Skeletal muscle cell (primary cell): ENCODE data around the gene YY1.

Experiments used
- DNase-seq: peaks from one replicate; pipeline ENCODE4 v3.0.0-alpha.2; 2010; ENCODE audit warnings: low read depth
- H3K4me3 ChIP-seq: 2 replicates; pipeline ENCODE4 v1.5.1; 2011; ENCODE audit warnings: low read depth, mild to moderate bottlenecking, control low read depth, low read length, moderate library complexity

The YY1 gene

DNA sequence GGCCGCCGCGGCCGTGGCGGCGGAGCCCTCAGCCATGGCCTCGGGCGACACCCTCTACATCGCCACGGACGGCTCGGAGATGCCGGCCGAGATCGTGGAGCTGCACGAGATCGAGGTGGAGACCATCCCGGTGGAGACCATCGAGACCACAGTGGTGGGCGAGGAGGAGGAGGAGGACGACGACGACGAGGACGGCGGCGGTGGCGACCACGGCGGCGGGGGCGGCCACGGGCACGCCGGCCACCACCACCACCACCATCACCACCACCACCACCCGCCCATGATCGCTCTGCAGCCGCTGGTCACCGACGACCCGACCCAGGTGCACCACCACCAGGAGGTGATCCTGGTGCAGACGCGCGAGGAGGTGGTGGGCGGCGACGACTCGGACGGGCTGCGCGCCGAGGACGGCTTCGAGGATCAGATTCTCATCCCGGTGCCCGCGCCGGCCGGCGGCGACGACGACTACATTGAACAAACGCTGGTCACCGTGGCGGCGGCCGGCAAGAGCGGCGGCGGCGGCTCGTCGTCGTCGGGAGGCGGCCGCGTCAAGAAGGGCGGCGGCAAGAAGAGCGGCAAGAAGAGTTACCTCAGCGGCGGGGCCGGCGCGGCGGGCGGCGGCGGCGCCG lies 381 bp downstream of the YY1 start:
- DNase-seq, result no peak

DNA sequence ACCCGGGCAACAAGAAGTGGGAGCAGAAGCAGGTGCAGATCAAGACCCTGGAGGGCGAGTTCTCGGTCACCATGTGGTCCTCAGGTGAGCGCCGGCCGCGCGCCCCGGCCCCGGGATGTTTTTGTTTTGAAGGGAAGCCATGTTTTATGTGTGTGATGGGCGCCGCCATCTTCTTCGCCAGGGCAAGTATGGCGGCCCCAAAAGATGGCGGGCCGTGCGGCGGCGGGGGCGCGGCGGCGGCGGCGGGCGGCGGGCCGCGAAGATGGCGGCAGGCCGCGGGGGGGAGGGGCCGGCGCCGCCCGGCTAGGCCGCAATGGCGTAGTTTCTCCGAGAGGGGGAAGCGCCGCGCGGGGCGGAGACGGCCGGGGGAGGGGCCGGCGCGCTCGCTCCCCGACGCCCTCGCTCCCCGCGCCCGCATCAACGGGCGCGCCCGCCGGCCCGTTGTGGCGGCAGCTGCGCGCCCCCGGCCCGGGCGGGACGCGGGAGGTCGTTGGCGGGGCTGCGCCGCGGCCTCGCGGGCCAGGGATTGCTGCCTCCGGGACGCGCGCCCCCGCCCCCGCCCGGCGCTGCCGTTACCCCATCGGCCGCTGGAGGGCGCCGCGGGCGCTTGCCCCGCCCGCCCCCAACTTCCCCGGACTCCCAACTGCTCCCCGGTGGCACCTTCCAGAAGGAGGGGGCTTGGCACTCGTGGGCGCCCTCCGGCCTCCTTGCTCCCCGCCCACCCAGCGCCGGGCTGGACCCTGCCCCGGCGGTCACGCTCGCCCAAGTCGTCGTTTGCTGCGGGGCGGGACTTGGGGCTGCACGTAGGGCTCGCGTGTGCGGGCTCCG lies 1.1 kb downstream of the YY1 start:
- H3K4me3 ChIP-seq, result peak overlapping the region; percentile 85
- peak; percentile 85 for DNase-seq

More for the DNA sequence above, 381 bp downstream of the YY1 start:
- H3K4me3 ChIP-seq, result peak overlapping the region; percentile 85

DNA sequence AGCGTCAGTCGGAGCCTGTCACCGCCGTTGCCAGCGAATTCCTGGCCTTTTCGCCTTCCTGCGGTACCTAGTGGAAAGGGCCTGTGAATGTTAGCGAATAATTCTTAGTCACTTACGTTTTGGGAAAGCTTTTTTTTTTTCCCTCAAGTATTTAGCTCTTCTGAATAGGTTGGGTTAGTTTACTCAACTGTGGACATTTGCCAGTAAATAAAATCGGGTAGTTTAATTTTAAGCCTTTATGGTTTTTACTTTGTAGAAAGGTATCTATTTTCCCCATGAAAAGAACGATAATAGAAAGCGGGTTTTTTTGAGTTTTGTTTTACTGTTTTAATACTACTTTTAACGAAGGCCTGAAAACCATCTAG lies 1.7 kb downstream of the YY1 start:
- no peak for DNase-seq
- peak overlapping the region; percentile 60 for H3K4me3 ChIP-seq

DNA sequence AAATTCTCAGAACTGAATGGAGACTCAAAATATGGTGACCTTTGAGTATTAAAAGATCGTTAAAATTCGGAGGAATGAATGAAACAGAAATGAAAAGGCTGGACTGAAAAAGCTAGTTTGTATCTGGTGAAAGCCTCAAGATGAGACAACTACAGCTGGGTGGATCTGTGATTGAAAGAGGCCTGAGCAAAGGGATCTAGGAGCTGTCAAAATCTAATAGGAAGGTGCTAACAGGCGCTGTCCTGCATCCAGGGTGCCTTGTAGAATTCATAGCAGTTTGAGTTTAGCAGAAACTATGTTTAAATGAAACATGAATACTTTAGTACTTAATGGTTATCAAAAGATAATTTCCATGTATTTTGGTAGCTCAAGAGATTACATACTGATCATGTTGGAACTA lies 2.3 kb downstream of the YY1 start:
- no peak for DNase-seq
- H3K4me3 ChIP-seq, result peak overlapping the region; percentile 60

DNA sequence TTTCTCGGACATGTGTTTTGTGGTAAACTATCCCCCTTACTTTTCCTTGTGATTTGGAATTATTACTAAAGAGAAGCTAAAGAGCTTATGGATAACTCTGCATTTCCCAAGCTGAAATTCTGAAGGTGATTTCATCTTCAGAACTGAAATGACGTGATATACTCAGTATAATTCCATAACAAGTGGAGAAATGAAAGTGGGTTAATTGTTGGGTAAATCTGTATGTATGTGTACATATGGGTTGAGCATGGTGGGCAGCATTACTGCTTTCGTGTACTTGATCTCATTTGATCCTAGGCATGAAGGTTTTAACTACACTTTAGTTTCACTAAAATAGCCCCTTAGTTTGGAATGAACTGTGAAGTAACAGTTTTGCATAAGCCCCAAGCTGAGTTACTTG lies 4.1 kb downstream of the YY1 start:
- H3K4me3 ChIP-seq, result no peak overlapping the region

DNA sequence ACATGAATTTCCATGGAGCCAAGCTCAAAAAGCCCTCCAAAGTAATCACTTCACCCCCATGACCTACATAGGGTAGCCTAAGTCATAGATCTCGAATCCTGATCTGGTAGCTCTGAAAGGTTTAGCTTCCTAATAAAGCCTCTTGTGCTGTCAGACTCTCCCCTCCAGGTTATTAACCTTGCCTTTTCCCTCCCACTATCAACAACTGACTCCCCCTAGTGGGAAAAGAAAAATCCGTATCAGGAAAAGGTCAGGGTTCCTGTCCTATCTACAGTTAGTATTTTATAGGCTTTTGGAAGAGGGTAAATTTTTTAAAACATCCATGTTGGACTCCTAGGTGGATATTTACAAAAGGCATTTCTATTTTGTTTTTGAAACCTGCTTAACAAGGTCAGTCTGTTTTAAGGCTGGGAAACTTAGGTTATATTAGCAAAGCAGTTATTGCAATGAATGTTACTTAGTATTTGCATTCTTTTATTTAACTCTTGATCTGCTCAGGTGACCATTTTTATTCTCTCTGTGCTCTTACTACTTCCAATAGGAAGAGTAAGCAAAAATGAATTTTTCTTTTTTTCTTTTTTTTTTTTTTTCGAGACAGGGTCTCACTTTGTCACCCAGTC lies 8.0 kb downstream of the YY1 start:
- no peak overlapping the region for H3K4me3 ChIP-seq
- DNase-seq, result no peak

More for the DNA sequence above, 4.1 kb downstream of the YY1 start:
- no peak for DNase-seq

DNA sequence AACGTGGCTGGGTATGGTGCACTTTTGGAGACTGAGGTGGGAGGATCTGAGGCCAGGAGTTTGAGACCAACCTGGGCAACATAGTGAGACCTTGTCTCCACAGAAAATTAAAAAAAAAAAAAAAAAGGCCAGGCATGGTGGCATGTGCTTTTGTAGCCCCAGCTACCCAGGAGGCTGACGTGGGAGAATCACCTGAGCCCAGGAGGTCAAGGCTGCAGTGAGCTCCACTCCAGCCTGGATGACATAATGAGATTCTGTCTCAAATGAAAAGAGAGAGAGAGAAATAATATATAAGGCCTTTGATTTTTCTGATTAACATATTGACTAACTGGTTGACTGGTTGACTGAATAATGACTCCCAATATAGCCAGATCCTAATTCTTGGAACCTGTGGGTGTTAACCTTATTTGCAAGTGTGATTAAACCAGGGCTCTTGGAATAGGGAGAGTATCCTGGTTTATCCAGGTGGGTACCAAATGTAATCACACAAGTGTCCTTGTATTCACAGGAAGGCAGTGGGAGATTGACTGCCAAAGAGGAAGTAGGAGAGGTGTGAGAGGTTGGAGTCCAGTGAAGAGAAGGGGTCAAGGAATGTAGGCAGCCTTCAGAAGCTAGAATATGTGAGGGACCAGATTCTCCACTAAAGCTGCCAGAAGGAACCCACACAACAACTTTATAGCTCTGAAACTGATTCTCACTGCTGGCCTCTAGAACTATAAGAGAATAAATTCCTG lies 12.0 kb downstream of the YY1 start:
- no peak overlapping the region for H3K4me3 ChIP-seq
- no peak for DNase-seq

DNA sequence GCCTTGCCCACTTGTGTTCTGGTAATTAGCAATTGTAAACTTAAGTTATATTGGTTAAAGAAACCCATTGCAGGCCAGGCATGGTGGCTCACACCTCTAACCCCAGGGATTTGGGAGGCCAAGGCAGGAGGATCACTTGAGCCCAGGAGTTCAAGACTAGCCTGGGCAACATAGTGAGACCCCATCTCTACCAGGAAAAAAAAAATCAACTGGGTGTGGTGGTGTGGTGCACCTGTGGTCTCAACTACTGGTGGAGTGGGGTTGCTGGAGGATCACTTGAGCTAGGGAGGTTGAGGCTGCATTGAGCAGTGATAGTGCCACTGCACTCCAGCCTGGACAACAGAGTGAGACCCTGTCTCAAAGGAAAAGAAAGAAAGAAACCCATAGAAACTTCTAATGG lies 13.7 kb downstream of the YY1 start:
- no peak for DNase-seq
- H3K4me3 ChIP-seq, result no peak overlapping the region

DNA sequence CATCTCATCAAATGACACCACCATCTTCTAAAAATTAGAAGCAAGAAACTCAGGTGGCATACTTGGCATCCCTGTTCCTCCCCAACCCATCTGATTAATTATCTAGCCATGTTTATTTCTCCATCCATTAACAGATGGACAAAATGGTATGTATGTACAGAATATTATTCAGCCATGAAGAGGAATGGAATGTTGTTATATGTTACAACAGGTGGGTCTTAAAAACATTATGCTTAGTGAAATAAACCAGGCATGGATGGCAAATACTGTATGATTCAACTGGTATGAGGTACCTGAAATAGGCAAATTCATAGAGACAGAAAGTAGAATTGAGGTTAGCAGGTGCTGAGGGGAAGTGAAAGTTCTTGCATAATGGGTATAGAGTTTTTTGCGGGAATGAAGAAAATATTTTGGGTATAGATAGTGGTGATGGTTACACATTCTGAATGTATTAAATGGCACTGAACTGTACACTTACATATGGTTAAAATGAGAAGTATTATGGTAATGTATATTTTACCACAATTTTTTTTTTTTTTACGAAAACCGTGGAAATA lies 17.5 kb downstream of the YY1 start:
- no peak overlapping the region for H3K4me3 ChIP-seq
- DNase-seq, result no peak

DNA sequence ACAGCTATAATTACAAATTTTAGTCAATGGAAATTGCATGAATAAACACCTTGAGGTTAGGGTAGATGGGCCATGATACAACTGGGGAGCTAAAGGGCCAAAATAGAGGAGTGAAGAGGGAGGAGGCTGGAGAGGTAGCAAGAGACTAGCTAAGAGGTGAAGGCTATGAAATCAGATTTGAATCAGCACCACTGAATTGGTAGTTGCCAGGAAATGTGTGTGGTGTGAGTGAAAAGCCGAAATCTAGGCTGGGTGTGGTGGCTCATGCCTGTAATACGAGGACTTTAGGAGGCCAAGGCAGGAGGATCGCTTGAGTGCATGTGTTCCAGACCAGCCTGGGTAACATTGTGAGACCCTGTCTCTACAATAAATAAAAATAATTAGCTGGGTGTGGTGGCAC lies 22.7 kb downstream of the YY1 start:
- no peak overlapping the region for H3K4me3 ChIP-seq
- no peak for DNase-seq

DNA sequence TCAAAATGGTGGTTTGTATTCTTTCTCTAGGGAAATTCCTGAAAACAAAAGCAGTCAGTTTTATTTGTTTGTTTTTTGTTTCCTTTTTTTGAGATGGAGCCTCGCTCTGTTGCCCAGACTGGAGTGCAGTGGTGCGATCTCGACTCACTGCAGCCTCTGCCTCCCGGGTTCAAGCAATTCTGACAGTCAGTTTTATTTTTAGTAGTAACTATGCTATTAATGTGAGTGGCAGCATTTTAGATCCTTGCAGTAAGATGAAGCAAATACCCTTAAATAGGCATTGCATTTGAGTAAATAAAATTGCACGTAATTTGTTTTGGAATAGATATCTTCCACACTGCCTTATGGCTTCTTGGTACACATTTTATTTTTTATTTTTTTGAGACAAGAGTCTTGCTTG lies 23.6 kb downstream of the YY1 start:
- no peak overlapping the region for H3K4me3 ChIP-seq
- no peak for DNase-seq

DNA sequence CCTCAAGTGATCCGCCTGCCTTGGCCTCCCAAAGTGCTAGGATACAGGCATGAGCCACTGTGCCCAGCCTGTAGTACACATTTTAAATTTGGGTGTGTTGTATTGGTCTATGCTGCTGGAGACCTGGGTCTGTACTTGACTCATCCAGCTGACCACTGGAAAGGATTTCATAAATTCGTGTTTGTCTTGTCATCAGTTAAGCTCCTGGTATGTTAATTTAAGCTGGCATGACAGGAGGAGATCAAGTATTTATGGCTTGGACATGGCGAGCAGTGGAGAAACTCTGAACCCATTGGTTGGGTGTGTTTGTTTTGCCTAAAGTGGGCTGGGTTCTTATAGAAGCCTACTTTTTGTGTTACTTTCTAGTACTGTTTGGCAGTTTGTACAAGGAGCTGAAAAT lies 24.2 kb downstream of the YY1 start:
- no peak overlapping the region for H3K4me3 ChIP-seq
- peak; percentile 23 for DNase-seq

DNA sequence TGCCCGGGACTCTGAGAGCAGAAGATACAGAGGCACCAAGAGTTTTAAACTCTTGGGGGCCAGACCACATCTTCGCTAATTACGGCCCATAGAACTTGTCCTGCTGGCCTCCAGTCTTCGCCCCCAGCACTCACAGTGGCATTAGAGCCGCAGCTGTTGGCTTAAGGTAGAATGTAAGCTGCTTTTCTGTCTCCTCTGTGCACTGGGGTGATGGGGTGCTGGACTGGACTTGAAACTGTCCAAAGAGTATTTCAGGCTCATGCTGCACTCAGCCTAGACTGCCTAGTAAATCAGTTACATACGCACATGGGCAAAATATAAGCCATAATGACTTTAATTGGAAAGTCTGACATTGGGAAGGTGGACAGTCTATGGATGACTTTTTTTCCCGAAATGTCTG lies 29.0 kb downstream of the YY1 start:
- DNase-seq, result no peak
- no peak overlapping the region for H3K4me3 ChIP-seq

DNA sequence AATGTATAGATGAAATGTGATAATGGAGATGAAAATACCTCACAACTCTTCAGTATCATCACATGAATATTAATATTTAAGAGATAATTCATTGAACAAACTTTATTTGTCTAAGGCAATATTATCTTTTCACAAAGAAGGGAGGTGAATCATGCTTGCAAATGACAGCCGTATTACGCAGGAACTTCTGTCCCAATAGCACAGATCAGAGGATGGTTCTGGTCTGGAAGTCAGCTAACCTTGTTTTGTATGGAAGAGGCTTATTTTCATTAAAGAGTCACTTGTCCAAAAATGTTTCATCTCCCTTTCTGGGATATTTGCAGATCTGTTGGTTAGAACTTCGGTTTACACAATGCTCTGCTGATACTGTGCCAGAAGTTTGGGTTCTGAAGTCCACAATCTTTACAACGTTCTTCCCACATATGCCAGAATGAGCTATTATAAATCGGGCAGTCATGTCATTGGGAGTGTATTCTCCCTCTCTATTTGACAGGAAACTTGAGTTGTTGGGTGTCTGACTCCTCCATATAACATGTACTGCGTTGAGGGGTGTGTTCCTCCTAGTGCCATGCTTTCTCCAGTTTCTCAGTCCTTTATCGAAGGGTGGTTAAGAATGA lies 29.8 kb downstream of the YY1 start:
- no peak for DNase-seq
- H3K4me3 ChIP-seq, result no peak overlapping the region

DNA sequence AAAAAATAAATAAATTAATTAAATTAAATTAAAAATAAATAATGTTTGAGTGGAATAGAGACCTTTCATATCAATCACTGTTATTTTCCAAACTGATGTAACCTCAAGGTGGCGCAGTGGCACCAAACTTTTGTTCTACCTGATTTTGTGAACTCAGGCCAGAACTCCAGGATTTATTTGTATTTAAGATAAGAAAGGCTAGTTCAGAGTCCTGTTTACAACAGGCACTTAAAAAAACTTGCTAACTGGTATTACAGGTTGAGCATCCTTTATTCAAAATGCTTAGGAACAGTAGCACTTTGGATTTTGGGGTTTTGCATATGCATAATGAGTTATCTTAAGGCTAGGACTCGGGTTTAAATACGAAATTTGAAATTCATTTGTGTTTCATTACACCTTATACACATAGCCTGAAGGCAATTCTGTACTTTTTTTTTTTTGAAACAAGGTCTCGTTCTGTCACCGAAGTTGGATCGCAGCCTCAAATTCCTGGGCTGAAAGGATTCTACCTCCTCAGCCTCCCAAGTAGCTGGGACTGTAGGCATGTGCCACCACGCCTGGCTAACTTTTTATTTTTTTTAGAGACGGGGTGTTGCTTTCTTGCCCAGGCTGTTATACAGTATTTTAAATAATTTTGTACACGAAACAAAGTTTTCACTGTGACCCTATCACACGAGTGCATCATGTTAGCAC lies 32.4 kb downstream of the YY1 start:
- no peak overlapping the region for H3K4me3 ChIP-seq
- no peak for DNase-seq

DNA sequence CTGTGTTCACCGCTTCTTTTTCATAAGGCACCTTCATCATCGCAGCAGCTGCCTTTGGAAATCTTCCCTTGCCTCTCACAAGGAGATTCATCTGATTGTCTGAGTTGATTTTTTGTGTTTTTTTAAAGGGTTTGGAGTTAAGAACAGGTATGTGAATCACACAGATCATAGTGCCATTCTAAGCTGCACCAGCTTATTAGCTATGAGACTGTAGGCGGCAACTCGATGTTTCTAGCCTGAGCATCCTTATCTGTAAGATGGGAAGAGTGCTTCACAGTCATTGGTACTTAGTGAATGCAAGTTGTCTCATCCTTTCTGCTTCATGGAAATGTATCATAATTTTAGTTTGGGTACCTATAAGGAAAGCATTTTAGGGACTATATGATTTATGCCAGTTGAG lies 35.3 kb downstream of the YY1 start:
- DNase-seq, result no peak
- H3K4me3 ChIP-seq, result no peak overlapping the region

DNA sequence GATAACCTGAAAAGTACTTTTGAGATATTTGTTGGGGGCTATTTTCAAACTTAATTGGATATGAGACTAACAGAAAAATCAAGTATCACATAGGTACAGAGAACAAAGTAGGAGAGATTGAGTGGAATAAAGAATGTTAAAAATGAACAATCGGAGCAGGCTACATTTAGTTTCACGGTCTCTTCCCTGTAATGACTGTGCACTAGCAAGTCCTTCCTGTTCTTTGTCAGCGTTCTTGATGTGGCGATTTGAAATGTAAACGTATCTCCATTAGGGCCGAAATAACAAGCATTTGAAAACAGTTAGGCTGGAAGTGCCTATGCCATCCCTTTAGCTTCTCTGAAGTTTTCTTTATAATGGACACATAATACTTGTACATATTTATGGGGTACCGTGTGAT lies 36.3 kb downstream of the YY1 start:
- no peak for DNase-seq
- no peak overlapping the region for H3K4me3 ChIP-seq

DNA sequence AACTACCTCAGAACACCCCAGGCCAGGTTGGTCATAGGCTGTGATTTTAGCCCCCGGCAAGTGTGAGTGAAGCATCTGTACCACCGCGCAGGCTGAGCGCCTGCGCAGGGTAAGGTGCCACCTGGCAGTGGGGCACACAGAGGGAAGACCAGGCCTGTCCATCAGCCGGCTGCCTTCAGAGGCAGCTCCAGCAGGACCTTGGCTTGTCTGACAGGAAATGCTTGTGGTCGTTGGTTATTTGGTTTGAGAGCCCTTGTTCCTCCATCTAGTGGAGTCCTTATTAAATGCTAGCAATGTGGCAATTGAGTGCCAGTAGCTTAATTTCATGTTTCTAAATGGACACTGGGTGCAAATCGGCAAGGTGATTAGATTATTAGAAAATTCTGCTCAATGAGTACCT lies 39.8 kb downstream of the YY1 start:
- no peak for DNase-seq
- no peak overlapping the region for H3K4me3 ChIP-seq

DNA sequence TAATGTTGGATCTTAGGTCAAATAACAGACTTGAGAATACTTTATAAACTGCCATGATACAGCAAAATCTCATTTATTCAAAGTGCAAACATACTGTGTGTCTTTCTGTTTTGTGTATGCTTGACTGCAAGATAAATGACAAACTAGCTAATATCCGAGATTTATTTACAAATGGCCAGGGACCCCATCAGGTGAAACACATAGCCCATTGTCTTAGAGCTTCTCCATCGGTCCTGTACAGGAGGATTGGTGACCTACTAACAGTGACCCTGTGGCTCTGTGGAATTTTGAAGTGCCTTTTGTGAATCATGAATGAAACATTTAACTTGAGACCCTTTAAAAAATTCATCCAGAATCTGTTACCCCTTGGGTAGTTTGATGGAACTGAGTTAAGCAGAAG lies 40.2 kb downstream of the YY1 start:
- DNase-seq, result no peak
- no peak overlapping the region for H3K4me3 ChIP-seq
